HepG2 (cell line): ENCODE data around the gene SIAH2. TPM values are rescaled to one million over a fixed set of nuclear protein-coding genes. Genes with fewer than 3 reads are reported as not detected.

ENCODE experiments used
- ATRX ChIP-seq: sonication (generic); formaldehyde crosslinking; IDR thresholded peaks from 2 replicates; pipeline ENCODE4 v1.4.0; 2020; ENCODE audit warnings: missing genetic modification reagents, borderline replicate concordance
- CBFB ChIP-seq: sonication (generic); formaldehyde crosslinking; IDR thresholded peaks from 2 replicates; pipeline ENCODE4 v1.4.0; 2020; ENCODE audit warnings: missing genetic modification reagents
- DR1 ChIP-seq: sonication (generic); formaldehyde crosslinking; IDR thresholded peaks from 2 replicates; pipeline ENCODE4 v1.8.0; 2021; ENCODE audit warnings: mild to moderate bottlenecking, missing genetic modification reagents, inconsistent platforms
- EHMT2 ChIP-seq: fragments of 200-600 bp; sonication (generic); IDR thresholded peaks from 2 replicates; pipeline ENCODE4 v1.7.0; 2017; ENCODE audit warnings: antibody characterized with exemption, low read depth, low read length, borderline replicate concordance
- JDP2 ChIP-seq: sonication (generic); formaldehyde crosslinking; IDR thresholded peaks from 2 replicates; pipeline ENCODE4 v1.8.1; 2022; ENCODE audit warnings: missing genetic modification reagents, borderline replicate concordance
- KLF6 ChIP-seq: IDR thresholded peaks from 2 replicates; pipeline ENCODE4 v1.8.0; 2016; ENCODE audit warnings: missing biosample characterization, missing genetic modification reagents
- MED1 ChIP-seq: sonication (generic); formaldehyde crosslinking; IDR thresholded peaks from 2 replicates; pipeline ENCODE4 v1.4.0; 2020; ENCODE audit warnings: missing genetic modification reagents
- MXD4 ChIP-seq: IDR thresholded peaks from 2 replicates; pipeline ENCODE4 v1.6.1; 2016; ENCODE audit warnings: mild to moderate bottlenecking, missing biosample characterization, missing genetic modification reagents
- PITX1 ChIP-seq: sonication (generic); formaldehyde crosslinking; IDR thresholded peaks from 2 replicates; pipeline ENCODE4 v1.5.1; 2020; ENCODE audit warnings: mild to moderate bottlenecking, missing genetic modification reagents
- POLR2A ChIP-seq, 2 experiments: IDR thresholded peaks; 2 replicates each; pipeline ENCODE4 v1.6.1; 2011; ENCODE audit warnings: low read depth in 2 of 2, low read length in 2 of 2, mild to moderate bottlenecking in 1 of 2, moderate library complexity in 1 of 2; ENCODE audit not compliant: insufficient read depth in 1 of 2
- POLR2AphosphoS2 ChIP-seq: IDR thresholded peaks from 2 replicates; pipeline ENCODE4 v1.6.1; 2011; ENCODE audit warnings: low read depth, low read length, improper control_type of control experiment
- SMARCC2 ChIP-seq: fragments of 450-650 bp; IDR thresholded peaks from 2 replicates; pipeline ENCODE4 v1.6.1; 2017; ENCODE audit warnings: antibody characterized with exemption, mild to moderate bottlenecking
- TBX3 ChIP-seq: fragments of 450-650 bp; IDR thresholded peaks from 2 replicates; pipeline ENCODE4 v1.6.1; 2017; ENCODE audit warnings: antibody characterized with exemption, mild to moderate bottlenecking, inconsistent platforms, borderline replicate concordance
- YEATS4 ChIP-seq: sonication (generic); formaldehyde crosslinking; IDR thresholded peaks from 2 replicates; pipeline ENCODE4 v1.4.0; 2020; ENCODE audit warnings: missing genetic modification reagents, borderline replicate concordance
- ZFP36L2 ChIP-seq: sonication (generic); formaldehyde crosslinking; IDR thresholded peaks from 2 replicates; pipeline ENCODE4 v1.4.0; 2020; ENCODE audit warnings: missing genetic modification reagents
- ZNF101 ChIP-seq: sonication (generic); formaldehyde crosslinking; IDR thresholded peaks from 2 replicates; pipeline ENCODE4 v1.4.0; 2020; ENCODE audit warnings: mild to moderate bottlenecking, low read depth, missing genetic modification reagents, borderline replicate concordance
- ZNF224 ChIP-seq: sonication (generic); formaldehyde crosslinking; IDR thresholded peaks from 2 replicates; pipeline ENCODE4 v1.5.0; 2020; ENCODE audit warnings: mild to moderate bottlenecking, missing genetic modification reagents
- ZNF703 ChIP-seq: sonication (generic); formaldehyde crosslinking; IDR thresholded peaks from 2 replicates; pipeline ENCODE4 v1.5.1; 2020; ENCODE audit warnings: missing genetic modification reagents, mild to moderate bottlenecking, moderate library complexity, borderline replicate concordance
- ZNF816 ChIP-seq: sonication (generic); formaldehyde crosslinking; IDR thresholded peaks from 2 replicates; pipeline ENCODE4 v1.8.0; 2022; ENCODE audit warnings: missing genetic modification reagents, mild to moderate bottlenecking, borderline replicate concordance
- polyA plus RNA-seq, 8 experiments: library from polyadenylated mRNA; depleted of rRNA in 3 of 8; stranded (reverse) in 7 of 8; unstranded in 1 of 8; fragments of >200 nt; fragmentation: Illumina TruSeq in 4 of 8; extraction: Trizol in 4 of 8; gene quantifications; 2 replicates each; pipeline versions ENCODE4 v1.2.1 to v1.2.3, GENCODE V29; 2011 to 2016; ENCODE audit warnings: low read depth in 4 of 8, missing spikeins in 1 of 8, mixed read lengths in 1 of 8; ENCODE audit not compliant: insufficient read depth in 1 of 8
- total RNA-seq, 5 experiments: library from RNA; depleted of rRNA; stranded (reverse); fragments of >200 nt; fragmentation: Illumina TruSeq; extraction: Trizol; gene quantifications; 2 replicates each; pipeline ENCODE4 v1.2.3, GENCODE V29; 2016; ENCODE audit warnings: low read depth in 1 of 5
- TF ChIP-seq, protein P1 (sequence below): sonication (generic); formaldehyde crosslinking; IDR thresholded peaks from 2 replicates; pipeline ENCODE4 v1.9.0; 2021; ENCODE audit warnings: missing genetic modification reagents, mild to moderate bottlenecking, borderline replicate concordance
- TF ChIP-seq, protein P2 (sequence below): sonication (generic); formaldehyde crosslinking; IDR thresholded peaks from 2 replicates; pipeline ENCODE4 v1.5.0; 2020; ENCODE audit warnings: mild to moderate bottlenecking, low read depth, missing genetic modification reagents, borderline replicate concordance
- TF ChIP-seq, protein P3 (sequence below): sonication (generic); formaldehyde crosslinking; IDR thresholded peaks from 2 replicates; pipeline ENCODE4 v1.4.0; 2020; ENCODE audit warnings: mild to moderate bottlenecking, missing genetic modification reagents
- TF ChIP-seq, protein P4 (sequence below): sonication (generic); formaldehyde crosslinking; IDR thresholded peaks from 2 replicates; pipeline ENCODE4 v1.5.0; 2020; ENCODE audit warnings: mild to moderate bottlenecking, missing genetic modification reagents
- TF ChIP-seq, protein P5 (sequence below): sonication (generic); formaldehyde crosslinking; conservative IDR thresholded peaks from 2 replicates; pipeline ENCODE4 v1.8.0; 2022; ENCODE audit warnings: missing genetic modification reagents

SIAH2 gene
- total and polyA plus RNA-seq, 2 of the 13 experiments (the other 11 are each of a cell fraction or from before 2014, with no cell fraction given), result 71.8 to 117 TPM

DNA sequence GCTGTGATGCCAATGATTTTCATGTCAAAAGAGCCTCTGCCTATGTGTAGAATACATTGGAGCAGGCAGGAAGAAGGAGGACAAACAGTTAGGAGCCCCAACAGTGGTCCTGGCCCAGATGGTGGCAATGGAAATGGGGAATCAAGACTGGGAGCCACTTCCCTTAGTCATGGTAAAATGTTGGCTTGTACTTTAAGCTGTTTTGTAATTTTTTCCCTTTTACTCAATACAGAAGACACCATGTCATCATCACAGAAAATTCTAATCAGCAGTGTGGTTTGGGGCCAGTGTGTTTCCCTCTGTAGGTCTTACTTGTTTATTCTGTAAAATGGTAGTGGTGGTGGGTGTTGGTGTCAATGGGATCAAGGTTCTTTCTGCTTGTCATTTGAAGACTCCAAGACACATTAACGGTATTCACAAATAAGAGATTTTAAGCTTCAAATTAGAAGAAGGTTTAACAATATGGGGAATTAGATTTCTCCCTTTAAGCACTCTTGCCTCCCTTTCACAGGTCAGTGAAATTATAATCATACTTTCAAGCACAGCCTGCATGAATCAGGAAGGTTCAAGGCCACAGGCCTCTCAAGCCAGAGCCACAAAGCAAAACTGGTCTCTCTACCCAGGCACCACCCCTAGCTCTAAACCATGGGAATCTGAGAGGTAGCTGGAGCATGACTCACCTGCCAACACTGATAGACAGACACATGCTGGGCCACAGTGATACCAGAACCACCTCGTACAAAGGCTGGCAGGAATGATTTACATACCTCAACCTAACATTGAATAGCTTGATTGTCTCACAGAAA lies 24.9 kb downstream of the SIAH2 start (continued):
- TF ChIP-seq, protein P1, sequence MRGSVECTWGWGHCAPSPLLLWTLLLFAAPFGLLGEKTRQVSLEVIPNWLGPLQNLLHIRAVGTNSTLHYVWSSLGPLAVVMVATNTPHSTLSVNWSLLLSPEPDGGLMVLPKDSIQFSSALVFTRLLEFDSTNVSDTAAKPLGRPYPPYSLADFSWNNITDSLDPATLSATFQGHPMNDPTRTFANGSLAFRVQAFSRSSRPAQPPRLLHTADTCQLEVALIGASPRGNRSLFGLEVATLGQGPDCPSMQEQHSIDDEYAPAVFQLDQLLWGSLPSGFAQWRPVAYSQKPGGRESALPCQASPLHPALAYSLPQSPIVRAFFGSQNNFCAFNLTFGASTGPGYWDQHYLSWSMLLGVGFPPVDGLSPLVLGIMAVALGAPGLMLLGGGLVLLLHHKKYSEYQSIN (CRISPR knock-in tag), result no peak
- TF ChIP-seq JDP2, result no peak
- no peak for TF ChIP-seq YEATS4
- TF ChIP-seq, protein P2, sequence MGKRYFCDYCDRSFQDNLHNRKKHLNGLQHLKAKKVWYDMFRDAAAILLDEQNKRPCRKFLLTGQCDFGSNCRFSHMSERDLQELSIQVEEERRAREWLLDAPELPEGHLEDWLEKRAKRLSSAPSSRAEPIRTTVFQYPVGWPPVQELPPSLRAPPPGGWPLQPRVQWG (CRISPR knock-in tag), result no peak
- TF ChIP-seq ZNF101 (CRISPR knock-in tag), result no peak
- no peak for TF ChIP-seq SMARCC2
- TF ChIP-seq, protein P3, sequence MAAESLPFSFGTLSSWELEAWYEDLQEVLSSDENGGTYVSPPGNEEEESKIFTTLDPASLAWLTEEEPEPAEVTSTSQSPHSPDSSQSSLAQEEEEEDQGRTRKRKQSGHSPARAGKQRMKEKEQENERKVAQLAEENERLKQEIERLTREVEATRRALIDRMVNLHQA (CRISPR knock-in tag), result no peak
- no peak; a peak in 1 of 4 replicates for TF ChIP-seq POLR2A (IDR thresholded peaks at IDR 0.05; ENCODE audit: insufficient read depth in 1 of 2, low read depth in 2 of 2, low read length in 2 of 2)
- no peak for TF ChIP-seq ZFP36L2 (CRISPR knock-in tag)
- TF ChIP-seq POLR2AphosphoS2, result no peak; the same call in 1 of the 2 replicates
- TF ChIP-seq TBX3, result peak; percentile 21; the same call in 1 of the 2 replicates
- TF ChIP-seq KLF6 (CRISPR knock-in tag), result no peak
- peak; percentile 30; the same call in 1 of the 2 replicates for TF ChIP-seq CBFB (CRISPR knock-in tag)
- 0 out of 2 replicates have a peak, but pooled peaks have one; percentile 33 for TF ChIP-seq EHMT2
- TF ChIP-seq MXD4, result no peak
- TF ChIP-seq, protein P4, sequence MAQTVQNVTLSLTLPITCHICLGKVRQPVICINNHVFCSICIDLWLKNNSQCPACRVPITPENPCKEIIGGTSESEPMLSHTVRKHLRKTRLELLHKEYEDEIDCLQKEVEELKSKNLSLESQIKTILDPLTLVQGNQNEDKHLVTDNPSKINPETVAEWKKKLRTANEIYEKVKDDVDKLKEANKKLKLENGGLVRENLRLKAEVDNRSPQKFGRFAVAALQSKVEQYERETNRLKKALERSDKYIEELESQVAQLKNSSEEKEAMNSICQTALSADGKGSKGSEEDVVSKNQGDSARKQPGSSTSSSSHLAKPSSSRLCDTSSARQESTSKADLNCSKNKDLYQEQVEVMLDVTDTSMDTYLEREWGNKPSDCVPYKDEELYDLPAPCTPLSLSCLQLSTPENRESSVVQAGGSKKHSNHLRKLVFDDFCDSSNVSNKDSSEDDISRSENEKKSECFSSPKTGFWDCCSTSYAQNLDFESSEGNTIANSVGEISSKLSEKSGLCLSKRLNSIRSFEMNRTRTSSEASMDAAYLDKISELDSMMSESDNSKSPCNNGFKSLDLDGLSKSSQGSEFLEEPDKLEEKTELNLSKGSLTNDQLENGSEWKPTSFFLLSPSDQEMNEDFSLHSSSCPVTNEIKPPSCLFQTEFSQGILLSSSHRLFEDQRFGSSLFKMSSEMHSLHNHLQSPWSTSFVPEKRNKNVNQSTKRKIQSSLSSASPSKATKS (CRISPR knock-in tag), result no peak
- no peak for TF ChIP-seq ZNF703
- TF ChIP-seq ZNF816, result no peak
- no peak for TF ChIP-seq DR1 (CRISPR knock-in tag)
- peak; percentile 75 for TF ChIP-seq MED1 (CRISPR knock-in tag)
- TF ChIP-seq, protein P5, sequence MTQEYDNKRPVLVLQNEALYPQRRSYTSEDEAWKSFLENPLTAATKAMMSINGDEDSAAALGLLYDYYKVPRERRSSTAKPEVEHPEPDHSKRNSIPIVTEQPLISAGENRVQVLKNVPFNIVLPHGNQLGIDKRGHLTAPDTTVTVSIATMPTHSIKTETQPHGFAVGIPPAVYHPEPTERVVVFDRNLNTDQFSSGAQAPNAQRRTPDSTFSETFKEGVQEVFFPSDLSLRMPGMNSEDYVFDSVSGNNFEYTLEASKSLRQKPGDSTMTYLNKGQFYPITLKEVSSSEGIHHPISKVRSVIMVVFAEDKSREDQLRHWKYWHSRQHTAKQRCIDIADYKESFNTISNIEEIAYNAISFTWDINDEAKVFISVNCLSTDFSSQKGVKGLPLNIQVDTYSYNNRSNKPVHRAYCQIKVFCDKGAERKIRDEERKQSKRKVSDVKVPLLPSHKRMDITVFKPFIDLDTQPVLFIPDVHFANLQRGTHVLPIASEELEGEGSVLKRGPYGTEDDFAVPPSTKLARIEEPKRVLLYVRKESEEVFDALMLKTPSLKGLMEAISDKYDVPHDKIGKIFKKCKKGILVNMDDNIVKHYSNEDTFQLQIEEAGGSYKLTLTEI (CRISPR knock-in tag), result no peak
- 0 out of 2 replicates have a peak, but pooled peaks have one; percentile 7 for TF ChIP-seq PITX1 (CRISPR knock-in tag)
- TF ChIP-seq ATRX, result no peak
- no peak for TF ChIP-seq ZNF224 (CRISPR knock-in tag)
